IPS-11a (cell line): ENCODE data around the gene ZNF532.
A peak's percentile ranks its signal among the peaks of the same experiment; 100 is the strongest.
"Not testable (repeated sequence)": the region's sequence is repeated elsewhere in the genome, so short reads cannot be mapped to it uniquely, and the experiment has no call there.

ENCODE experiments used
- H3K4me3 ChIP-seq: one replicate; pipeline ENCODE4 v1.5.1; 2013; ENCODE audit warnings: low read depth, low read length, control low read depth

The ZNF532 gene

DNA sequence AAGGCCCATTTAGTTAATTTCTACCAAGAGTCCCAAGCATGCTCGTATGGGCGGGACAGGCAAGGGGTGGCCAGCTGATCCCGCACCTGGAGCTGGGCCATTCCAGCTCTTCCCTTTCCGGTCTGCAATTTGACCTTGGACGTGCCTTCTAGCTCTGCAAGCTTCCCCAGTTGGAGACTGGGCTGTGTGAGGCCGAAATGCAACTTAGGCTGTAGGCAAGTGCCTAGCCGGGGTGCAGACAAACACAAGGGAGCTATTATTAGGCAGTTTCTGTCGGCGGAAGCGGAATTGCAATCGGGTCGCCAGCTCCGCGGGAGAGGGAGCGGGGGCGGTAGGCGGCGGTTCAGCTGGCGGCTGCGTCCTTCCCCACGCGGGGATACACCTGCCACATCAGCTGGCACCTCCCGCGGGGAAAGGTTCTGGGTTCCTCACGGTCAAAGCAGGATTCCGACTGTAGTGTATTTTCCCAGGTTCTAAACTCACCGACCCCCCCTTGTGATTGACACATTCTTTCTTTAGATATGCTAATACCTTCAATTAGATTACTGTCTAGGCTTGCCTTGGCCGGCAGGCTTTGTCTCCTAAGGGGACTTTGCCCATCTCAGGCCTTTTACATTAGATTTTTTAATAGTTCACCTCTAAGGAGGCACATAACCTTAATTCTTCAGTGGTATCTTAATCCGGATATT is 17.1 kb upstream of the ZNF532 start:
- no peak overlapping the region for H3K4me3 ChIP-seq

DNA sequence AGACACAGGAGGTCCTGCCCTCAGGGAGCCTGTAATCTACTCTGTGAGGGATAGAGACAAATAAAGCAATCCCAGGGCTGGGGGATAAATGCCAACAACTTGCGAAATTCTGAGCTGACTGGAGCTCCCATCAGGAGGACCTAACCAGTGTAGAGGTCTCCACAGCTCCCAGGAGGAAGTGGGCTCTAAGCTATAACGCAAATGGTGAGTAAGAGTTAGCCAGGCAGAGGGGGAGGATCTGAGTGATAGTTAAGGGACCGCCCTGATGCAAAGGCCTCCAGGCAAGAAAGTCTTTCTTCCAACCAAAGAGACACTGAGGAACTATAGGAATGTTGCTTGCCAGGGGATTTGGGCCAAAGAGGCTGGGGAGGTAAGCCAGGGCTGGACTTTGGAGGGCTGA is 16.0 kb upstream of the ZNF532 start:
- H3K4me3 ChIP-seq, result no peak overlapping the region

DNA sequence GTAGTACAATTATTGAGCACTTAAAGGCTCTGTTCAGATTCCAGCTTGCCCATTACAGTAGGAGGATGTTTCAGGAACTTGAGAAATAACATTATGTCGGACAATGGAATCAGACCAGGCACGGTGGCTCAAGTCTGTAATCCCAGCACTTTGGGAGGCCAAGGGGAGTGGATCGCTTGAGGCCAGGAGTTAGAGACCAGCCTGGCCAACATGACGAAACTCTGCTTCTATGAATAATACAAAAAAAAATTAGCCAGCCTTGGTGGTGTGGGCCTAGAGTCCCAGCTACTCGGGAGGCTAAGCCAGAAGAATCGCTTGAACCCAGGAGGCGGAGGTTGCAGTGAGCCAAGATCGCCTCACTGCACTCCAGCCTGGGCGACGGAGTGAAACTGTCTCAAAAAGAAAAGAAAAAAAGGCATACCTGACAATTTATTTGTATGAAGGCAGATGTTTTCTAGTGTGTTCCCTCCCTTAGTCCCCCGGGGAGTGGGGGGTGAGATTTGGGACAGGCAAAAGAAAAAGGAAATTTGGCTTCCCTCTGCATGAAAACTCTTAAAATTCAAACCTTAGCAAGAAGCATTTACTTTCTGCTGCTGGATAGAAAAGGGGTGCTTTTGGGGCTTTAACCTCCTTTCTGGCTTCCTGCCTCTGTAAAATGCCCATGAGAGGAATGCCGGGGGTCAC is 13.7 kb upstream of the ZNF532 start:
- H3K4me3 ChIP-seq, result no peak overlapping the region

DNA sequence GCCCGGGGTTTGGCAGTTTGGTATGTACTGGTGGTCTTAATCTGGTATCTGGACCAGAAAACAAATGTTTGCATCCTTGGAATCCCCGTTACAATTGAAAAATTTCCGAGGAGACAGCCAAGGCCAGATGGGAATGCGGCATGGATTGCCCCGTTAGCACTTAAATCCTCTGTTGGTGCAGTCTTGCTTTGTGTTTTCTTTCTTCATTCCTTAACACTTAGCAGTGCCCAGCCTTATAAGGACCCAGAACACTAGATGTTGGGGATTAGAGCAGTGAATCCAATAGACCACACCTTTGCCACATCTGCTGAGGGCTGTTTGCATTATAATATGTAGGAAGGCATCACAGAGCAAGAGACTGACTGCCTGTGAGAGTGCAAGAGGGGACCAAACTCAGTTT is 12.8 kb upstream of the ZNF532 start:
- no peak overlapping the region for H3K4me3 ChIP-seq

- H3K4me3 ChIP-seq, result no peak overlapping the region
Measured at GRCh38 chr18:58852629-58853028, 12.0 kb upstream of the ZNF532 start.

DNA sequence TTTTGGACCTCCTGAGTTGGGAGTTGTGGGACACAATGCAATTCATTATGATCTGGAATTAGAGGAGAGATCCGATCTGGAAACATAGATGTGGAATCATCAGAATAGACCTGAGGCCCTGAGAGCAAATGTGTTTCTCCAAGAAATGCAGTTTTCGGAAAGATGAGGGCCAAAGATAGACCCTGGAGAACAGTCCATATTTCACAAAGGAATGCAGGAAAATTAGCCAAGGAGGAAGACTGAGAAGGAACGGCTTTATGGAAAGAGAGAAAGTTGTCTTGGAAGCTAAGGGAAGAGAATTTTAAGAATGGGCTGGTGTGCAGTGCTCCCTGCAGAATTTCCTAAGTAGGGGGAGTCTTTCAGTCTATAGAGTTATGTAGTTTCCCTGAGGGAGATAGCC is 11.1 kb upstream of the ZNF532 start:
- no peak overlapping the region for H3K4me3 ChIP-seq

DNA sequence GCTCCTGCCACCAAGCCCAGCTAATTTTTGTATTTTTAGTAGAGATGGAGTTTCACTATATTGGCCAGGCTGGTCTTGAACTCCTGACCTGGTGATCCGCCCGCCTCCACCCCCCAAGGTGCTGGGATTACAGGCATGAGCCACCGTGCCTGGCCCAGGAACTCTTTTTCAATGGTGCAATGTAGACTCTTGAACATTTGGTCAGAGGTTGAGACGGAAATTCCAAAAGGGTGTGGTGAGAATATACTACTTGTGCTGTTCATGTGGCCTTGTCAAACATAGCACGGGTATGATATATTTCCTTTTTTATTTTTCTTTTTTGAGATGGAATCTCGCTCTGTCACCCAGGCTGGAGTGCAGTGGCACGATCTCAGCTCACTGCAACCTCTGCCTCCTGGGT is 9.2 kb upstream of the ZNF532 start:
- not testable (repeated sequence) for H3K4me3 ChIP-seq

DNA sequence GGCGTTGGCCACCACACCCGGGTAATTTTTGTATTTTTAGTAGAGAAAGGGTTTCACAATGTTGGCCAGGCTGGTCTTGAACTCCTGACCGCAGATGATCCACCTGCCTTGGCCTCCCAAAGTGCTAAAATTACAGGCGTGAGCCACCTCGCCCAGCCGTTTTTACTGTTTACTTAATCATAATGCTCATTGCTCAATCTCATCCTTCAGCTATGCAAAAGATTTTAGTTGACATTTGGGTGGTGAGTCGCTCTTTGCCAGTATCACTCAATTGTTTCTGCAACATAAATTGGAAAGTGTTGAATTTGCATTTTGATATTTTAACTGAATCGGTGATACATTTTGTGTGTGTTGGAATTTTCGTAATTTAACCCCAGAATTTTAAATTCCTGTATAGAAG is 7.8 kb upstream of the ZNF532 start:
- H3K4me3 ChIP-seq, result no peak overlapping the region

DNA sequence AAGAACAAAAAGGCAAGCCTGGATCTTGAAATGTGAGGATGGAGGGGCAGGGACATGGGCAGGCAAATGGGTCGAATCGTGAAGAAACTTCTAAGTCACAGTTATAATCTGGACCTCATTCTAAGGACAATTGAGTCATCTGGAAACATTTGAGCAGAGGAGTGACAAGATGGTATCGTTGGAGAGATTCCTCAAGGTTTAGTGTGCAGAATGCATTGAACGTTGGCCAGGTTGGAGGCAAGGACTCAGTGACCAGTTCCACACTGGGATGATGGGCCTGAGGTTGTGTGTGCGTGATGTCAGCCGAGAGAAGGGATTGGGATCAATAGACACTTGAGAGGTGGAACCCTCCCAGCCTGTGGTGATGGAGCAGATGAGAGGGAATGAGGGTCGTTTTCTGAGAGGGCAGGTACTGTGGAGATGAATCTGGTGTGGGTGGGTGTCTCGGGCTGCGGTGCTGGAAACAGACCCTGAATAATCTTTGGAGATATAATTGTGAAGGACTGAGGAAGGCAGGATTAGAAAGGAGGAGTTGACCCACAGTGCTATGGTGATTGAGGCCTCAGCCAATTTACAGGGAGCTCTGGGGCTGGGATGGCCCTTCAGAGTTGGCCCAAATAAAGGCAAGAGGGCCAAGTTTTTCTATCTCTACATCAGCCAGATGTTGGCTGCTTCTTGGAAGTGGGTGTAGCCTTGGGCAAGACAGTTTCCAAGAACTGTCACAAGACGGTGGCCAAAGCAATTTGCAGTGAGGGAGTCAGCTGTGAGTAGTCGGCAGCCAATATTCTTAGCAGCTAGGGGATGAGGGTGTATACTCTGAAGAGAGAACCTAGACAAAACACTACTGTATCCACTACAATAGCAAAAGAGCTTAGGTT is 5.8 kb upstream of the ZNF532 start:
- no peak overlapping the region for H3K4me3 ChIP-seq

GRCh38 chr18:58859907-58860306 is 4.8 kb upstream of the ZNF532 start:
- H3K4me3 ChIP-seq, result no peak overlapping the region

GRCh38 chr18:58860747-58861231 is 3.9 kb upstream of the ZNF532 start:
- no peak overlapping the region for H3K4me3 ChIP-seq

DNA sequence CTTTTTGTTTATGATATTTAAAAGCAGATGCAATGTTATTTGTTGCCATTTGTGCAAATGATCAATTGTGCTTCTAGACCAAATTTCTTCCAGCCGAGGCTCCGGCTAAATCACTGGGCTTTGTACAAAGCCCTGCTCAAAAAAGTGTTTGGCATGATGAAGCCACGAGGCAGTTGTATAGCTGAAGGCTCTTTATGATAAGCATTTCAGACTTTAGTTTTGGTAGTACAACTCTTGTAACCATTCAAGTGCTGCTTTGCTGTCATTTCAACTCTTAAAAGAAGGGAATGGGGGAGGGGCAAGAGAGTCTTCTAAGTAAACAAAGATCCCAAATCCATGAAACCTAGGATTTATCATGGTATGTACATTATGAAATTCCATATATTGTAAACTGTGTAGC is 3.3 kb upstream of the ZNF532 start:
- no peak overlapping the region for H3K4me3 ChIP-seq

DNA sequence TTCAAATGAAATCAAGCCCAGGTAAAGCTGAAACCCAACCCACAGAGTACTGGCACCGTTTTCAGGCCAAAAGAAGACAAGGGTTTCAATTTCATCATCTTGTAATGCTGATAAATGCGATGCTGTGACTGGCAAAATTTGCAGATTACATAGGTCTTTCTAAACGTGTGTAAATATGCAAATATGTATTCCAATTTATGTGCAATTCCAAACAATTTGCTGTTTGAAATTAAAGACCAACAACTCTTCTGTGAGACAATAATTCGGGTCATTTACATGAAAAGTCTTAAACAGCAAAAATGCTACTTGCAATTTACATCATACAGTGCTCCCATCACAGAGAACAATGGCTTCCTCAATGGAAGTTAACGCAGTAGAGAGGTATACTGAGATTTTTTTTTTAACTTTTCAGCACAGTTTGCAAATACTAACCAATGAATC is 2.8 kb upstream of the ZNF532 start:
- H3K4me3 ChIP-seq, result no peak overlapping the region

DNA sequence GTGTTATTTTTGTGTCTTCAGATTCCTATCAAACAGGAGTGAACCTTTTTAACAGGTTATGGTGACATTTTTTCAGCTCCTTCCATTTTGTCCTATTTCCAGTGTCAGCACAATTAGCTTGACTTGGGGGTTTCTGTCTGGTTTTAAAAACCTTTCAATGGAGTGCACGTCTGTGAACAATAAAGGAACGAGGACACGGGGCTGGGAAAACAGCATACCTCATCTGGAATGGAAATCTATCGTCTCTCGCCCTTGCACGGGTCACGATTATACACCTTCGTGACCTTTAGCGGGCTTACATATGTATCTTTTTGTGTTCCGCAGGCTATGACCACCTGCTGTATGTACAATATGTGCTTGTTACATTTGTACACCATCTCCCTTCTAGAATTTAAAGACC is 2.3 kb upstream of the ZNF532 start:
- H3K4me3 ChIP-seq, result peak overlapping the region; percentile 44

DNA sequence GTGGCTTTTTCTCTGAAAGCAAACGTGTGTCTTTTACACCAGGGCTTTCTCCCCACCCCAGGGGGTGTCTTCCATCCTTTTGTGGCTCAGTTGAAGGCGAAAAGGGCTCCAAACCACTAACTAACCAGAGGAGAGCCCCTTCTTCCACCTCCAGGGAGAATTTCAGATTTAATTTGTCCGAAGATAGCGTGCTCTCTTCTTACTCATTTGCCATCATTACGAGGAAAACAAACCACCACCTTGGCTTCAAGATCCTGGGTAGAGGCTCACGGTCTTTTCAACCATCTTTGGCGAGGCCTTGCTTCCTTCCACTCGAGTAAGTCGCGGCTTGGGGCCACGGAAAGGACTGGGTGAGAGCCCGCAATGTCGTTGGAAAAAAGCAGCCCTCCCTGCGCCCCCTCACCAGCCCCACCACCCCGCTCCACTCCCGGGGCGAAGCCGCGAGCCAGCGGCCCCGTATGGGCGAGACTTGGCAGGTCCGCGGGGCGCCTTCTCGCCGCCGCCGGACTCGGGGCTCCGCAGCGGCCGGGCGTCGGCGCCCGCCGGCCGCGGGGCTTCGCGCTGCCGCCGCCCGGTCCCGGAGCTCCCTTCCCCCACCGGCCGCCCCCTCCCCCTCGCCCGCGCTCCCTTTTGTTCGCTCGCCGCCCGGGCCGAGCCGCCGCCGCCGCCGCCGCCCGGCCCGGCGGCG is 1.7 kb upstream of the ZNF532 start:
- H3K4me3 ChIP-seq, result peak overlapping the region; percentile 44

DNA sequence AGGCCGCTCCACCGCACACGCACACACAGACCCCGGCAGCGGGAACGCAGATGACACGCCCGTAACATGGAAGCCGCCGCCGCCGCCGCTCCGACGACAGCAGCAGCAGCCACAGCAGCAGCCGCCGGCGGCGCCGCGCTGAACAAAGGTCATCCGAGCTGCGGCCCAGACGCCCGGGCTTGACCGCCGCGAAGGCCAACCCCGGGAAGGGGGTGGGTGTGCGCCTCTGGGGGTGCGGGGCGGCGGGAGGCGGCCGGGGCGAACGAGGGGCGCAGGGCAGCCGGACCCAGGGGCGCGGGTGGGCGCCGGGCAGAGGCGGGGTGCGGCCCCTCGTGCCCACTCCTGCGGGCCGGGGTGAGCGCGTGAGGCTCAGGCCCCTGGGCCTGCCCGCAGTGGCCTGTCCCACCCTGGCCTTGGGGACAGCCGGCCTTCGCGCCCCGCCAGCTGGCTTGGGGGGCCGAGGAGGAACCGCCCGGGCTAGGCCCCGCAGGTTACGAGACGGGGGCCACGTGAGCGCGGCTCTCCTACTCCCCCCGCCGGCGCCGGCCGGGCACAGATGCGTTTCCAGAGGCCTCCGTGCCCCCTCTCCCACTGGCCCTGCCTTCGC is 1.0 kb upstream of the ZNF532 start:
- peak overlapping the region; percentile 48 for H3K4me3 ChIP-seq

DNA sequence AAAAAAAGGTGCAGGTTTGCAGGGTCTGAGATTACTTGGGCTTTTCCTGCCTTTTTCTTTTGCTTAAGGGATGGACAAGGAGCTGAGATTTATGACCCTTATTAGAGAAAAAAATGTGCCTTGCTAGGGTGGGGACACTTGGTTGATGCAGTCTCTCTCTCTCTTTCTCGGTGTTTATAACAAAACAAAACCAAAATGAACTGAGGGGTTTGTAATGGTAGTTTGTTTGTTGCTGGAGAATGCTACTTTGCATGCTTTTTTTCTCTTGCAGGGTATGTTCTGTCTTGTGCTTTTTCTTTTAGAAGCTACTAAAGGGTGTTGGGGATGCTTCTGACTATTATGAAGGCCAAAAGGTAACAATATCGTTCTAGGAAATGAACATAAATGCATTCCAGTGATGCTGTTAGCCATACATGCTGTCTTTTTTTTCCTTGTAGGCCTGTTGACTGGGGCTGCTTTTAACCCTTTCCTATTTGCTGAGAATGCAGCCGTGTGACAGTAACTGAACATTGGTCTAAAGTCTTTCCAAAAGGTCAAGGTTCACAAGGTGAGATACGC is 435 bp downstream of the ZNF532 start:
- peak overlapping the region; percentile 5 for H3K4me3 ChIP-seq

GRCh38 chr18:58865701-58866065 is 1.0 kb downstream of the ZNF532 start:
- H3K4me3 ChIP-seq, result no peak overlapping the region

DNA sequence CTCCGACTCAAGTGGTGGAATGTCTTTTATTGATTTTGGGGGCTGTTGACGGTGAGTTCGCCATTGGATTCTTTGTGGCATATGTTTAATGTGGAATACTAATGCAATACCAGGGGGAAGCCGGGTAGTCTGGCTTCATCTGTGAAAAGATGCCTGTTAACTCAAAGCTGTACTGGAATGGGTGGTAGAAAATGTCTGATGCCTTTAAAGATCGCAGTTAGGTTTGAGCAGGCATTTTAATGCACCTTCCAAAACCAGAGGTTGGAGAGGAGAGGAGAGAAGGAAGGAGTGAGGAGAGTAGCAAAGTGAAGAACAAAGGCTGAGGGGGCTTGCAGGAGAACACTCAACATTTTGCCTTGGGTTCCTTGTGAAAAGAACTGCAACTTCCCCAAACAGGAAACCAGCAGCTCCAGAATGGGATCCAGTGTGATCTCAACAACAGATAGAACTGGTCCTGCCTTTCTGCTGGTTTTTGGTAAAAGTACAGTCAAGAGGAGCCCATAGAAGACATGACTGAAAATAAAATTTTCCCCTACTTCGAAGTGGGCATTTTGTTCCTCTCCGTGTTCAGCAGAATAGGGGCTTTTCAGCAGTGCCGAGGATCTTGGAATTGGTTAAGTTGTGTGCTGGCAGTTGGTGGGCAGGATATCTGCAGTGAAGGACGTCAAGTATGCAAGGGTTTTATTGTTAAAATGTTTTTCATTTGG is 1.5 kb downstream of the ZNF532 start:
- H3K4me3 ChIP-seq, result no peak overlapping the region

DNA sequence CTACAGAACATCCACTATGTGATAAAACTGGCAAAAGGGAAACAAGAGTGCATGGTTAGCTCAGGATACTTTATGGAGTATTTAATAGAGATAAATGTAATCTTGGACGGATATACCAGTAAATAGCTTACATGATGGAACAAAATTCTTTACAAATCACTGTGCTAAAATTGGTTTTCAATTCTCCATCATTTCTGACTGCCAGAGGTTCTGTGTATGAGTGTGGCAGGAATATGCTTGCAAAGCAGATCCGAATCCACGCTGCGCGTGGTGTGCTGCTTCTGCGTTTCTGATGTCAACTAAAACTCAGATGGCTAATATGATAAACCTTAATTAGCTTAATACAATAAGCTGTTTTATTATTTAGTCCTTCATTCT is 2.1 kb downstream of the ZNF532 start:
- H3K4me3 ChIP-seq, result no peak overlapping the region
